Thyroid gland (tissue), 4 donors: Measurements from ENCODE around the gene LARGE1.

Source experiments
- CTCF ChIP-seq, 6 experiments: fragments of 200-600 bp in 3 of 6; fragments of 450-650 bp in 3 of 6; sonication (generic) in 3 of 6; IDR thresholded peaks; one replicate each; pipeline ENCODE4 v1.5.1; 2016 to 2019; ENCODE audit warnings: antibody characterized with exemption in 6 of 6, mild to moderate bottlenecking in 2 of 6, inconsistent platforms in 1 of 6, moderate library complexity in 1 of 6
- POLR2A ChIP-seq, 2 donors: fragments of 450-650 bp; IDR thresholded peaks; one replicate each; pipeline ENCODE4 v1.6.1; 2017; ENCODE audit warnings: antibody characterized with exemption in 2 of 2, mild to moderate bottlenecking in 2 of 2, moderate library complexity in 1 of 2

GRCh38 chr22:33400891-33401290 is 519.4 kb downstream of the LARGE1 start:
- no peak for TF ChIP-seq CTCF (IDR thresholded peaks at IDR 0.05)
- no peak for TF ChIP-seq POLR2A (IDR thresholded peaks at IDR 0.05)
